ENCODE results near the gene PSORS1C1. TPM values are rescaled to one million over a fixed set of nuclear protein-coding genes. Genes with fewer than 3 reads are reported as not detected.

Gene PSORS1C1
- total RNA-seq, 4 donors from 2014 or later: 4.1 to 15.8 (median 5.5) TPM

GRCh38 chr6:31171931-31172905, 57.6 kb downstream of the PSORS1C1 start:
- Histone ChIP-seq H3K9me3 (no peaks in the 10 kb centered on the region), H3K4me3 (no peak overlapping the region), H3K27me3 (no peaks in the 10 kb centered on the region), H3K27ac (no peak overlapping the region), H3K36me3 (peaks cover 3% of the 10 kb centered on the region), H3K4me1 (no peaks in the 10 kb centered on the region)
- TF ChIP-seq POLR2A (IDR thresholded peaks at IDR 0.05): no peak
- TF ChIP-seq EP300 (IDR thresholded peaks at IDR 0.05): no peak
- no peak for TF ChIP-seq POLR2AphosphoS5 (IDR thresholded peaks at IDR 0.05)
- TF ChIP-seq CTCF (IDR thresholded peaks at IDR 0.05): no peak
- no peak for DNase-seq (ENCODE audit: low spot score in 2 of 2)
- WGBS: 65% methylated on average over 13 of the region's 16 CpGs

- Histone ChIP-seq H3K4me1 (no peaks in the 10 kb centered on the region), H3K36me3 (peaks cover 3% of the 10 kb centered on the region), H3K9me3 (no peaks in the 10 kb centered on the region), H3K27ac (no peak overlapping the region), H3K4me3 (no peak overlapping the region), H3K27me3 (no peaks in the 10 kb centered on the region)
- TF ChIP-seq EP300 (IDR thresholded peaks at IDR 0.05): no peak
- no peak for TF ChIP-seq POLR2AphosphoS5 (IDR thresholded peaks at IDR 0.05)
- no peak for TF ChIP-seq POLR2A (IDR thresholded peaks at IDR 0.05)
- TF ChIP-seq CTCF (IDR thresholded peaks at IDR 0.05): no peak
- WGBS: 80% methylated on average over 5 of the region's 5 CpGs
- no peak for DNase-seq (ENCODE audit: low spot score in 2 of 2)
Measured at GRCh38 chr6:31172973-31173384, 58.4 kb downstream of the PSORS1C1 start.

- Histone ChIP-seq H3K9me3 (no peaks in the 10 kb centered on the region), H3K36me3 (peaks cover 3% of the 10 kb centered on the region), H3K4me1 (peaks cover under 1% of the 10 kb centered on the region), H3K4me3 (no peak overlapping the region), H3K27me3 (no peaks in the 10 kb centered on the region), H3K27ac (no peak overlapping the region)
- no peak for TF ChIP-seq POLR2A (IDR thresholded peaks at IDR 0.05)
- no peak for TF ChIP-seq CTCF (IDR thresholded peaks at IDR 0.05)
- TF ChIP-seq POLR2AphosphoS5 (IDR thresholded peaks at IDR 0.05): no peak
- no peak for TF ChIP-seq EP300 (IDR thresholded peaks at IDR 0.05)
- 53% methylated on average over 2 of the region's 3 CpGs for WGBS
- no peak for DNase-seq (ENCODE audit: low spot score in 2 of 2)
Measured at GRCh38 chr6:31173406-31173805, 58.8 kb downstream of the PSORS1C1 start.

- Histone ChIP-seq H3K27me3 (no peaks in the 10 kb centered on the region), H3K9me3 (no peaks in the 10 kb centered on the region), H3K4me3 (no peak overlapping the region), H3K4me1 (peaks cover 4% of the 10 kb centered on the region), H3K27ac (no peak overlapping the region), H3K36me3 (peaks cover 3% of the 10 kb centered on the region)
- TF ChIP-seq CTCF (IDR thresholded peaks at IDR 0.05) (no peak), POLR2A (IDR thresholded peaks at IDR 0.05) (no peak), EP300 (IDR thresholded peaks at IDR 0.05) (no peak), POLR2AphosphoS5 (IDR thresholded peaks at IDR 0.05) (no peak)
- 87% methylated on average over 5 of the region's 5 CpGs for WGBS
- no peak for DNase-seq (ENCODE audit: low spot score in 2 of 2)
Measured at GRCh38 chr6:31174378-31174777, 59.8 kb downstream of the PSORS1C1 start.

- WGBS: 66% methylated on average over 3 of the region's 3 CpGs
- no peaks in the 10 kb centered on the region for H3K27me3 ChIP-seq
- H3K4me3 ChIP-seq: no peak overlapping the region
Measured at GRCh38 chr6:31175971-31176370, 61.4 kb downstream of the PSORS1C1 start.

More at GRCh38 chr6:31175971-31176370, 61.4 kb downstream of the PSORS1C1 start:
- Histone ChIP-seq H3K4me1 (peaks cover 4% of the 10 kb centered on the region), H3K27ac (no peak overlapping the region), H3K9me3 (no peaks in the 10 kb centered on the region), H3K36me3 (peaks cover 3% of the 10 kb centered on the region)
- no peak for DNase-seq (ENCODE audit: low spot score in 2 of 2)
- TF ChIP-seq EP300 (IDR thresholded peaks at IDR 0.05) (no peak), CTCF (IDR thresholded peaks at IDR 0.05) (no peak), POLR2A (IDR thresholded peaks at IDR 0.05) (no peak)
